Activated naive CD8-positive, alpha-beta T cell treated with anti-CD3 and anti-CD28 coated beads for 36 hours (primary cell): ENCODE results near the gene PIK3AP1. TPM values are rescaled to one million over a fixed set of nuclear protein-coding genes. Genes with fewer than 3 reads are reported as not detected.

Experiments used
- DNase-seq: peaks from one replicate; pipeline ENCODE4 v3.0.0; 2021
- H3K27ac Mint-ChIP-seq: one replicate; pipeline ENCODE4 v1.8.0; 2022; ENCODE audit warnings: mild to moderate bottlenecking, moderate library complexity, mixed read lengths
- H3K27me3 Mint-ChIP-seq: one replicate; pipeline ENCODE4 v1.8.0; 2022; ENCODE audit warnings: mild to moderate bottlenecking, mixed read lengths
- H3K36me3 Mint-ChIP-seq: one replicate; pipeline ENCODE4 v1.8.0; 2021; ENCODE audit warnings: mild to moderate bottlenecking, mixed read lengths
- H3K4me1 Mint-ChIP-seq: one replicate; pipeline ENCODE4 v1.8.0; 2021; ENCODE audit warnings: mixed read lengths
- H3K4me3 Mint-ChIP-seq: one replicate; pipeline ENCODE4 v1.8.0; 2022; ENCODE audit warnings: mild to moderate bottlenecking, moderate library complexity, mixed read lengths
- H3K9me3 Mint-ChIP-seq: one replicate; pipeline ENCODE4 v1.8.0; 2022; ENCODE audit warnings: mixed read lengths
- total RNA-seq, 2 experiments: library from RNA; stranded (reverse); gene quantifications; one replicate each; pipeline ENCODE4 v1.2.3, GENCODE V29; 2021

PIK3AP1 gene
- total RNA-seq, 2 experiments from 2014 or later = 4.5 to 5.1 TPM

DNA sequence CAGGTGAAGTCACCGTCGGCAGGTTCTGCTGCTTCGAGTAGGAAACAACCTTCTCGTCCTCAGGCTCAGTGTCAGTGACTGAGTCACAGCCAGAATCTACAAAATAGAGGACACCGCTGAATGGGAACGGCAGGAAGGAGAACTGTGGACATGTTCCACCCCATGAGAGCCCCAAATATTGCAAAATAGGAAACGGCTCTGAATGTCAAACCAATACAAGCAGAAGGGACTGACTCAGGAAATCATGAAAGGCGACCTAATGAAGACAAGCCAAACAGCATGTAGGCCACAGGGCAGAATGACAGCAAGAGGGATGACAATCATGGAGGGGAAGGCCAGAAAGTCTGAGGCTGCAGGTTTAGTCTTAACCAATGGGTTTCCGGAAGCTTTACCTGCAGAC lies 63.5 kb downstream of the PIK3AP1 start:
- no peak for DNase-seq
- Mint-ChIP-seq H3K4me1 (peaks cover 8% of the 10 kb centered on the region), H3K36me3 (peaks cover 15% of the 10 kb centered on the region), H3K27me3 (no peaks in the 10 kb centered on the region), H3K27ac (no peak overlapping the region), H3K4me3 (no peak overlapping the region), H3K9me3 (peaks cover 4% of the 10 kb centered on the region)

DNA sequence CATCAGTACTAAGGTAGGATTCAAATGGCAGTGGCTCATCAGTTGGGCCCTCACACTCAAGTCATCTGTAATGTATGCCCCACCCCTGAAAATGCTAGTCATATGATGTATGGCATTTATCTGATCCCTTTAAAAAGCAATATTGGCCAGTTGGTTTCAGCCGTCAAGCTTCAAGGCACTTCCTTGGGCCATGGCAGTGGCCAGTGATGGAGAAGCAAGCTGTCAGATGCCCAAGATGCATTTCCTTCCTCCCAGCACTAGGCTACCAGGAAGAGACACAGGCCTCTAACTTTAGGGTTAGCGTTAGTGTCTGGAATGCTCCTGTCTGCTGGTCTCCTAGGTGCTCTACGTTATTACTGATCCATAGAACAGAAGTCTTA lies 64.1 kb downstream of the PIK3AP1 start:
- Mint-ChIP-seq H3K36me3 (peaks cover 15% of the 10 kb centered on the region), H3K4me1 (peaks cover 14% of the 10 kb centered on the region), H3K27me3 (no peaks in the 10 kb centered on the region), H3K9me3 (peaks cover 4% of the 10 kb centered on the region), H3K4me3 (no peak overlapping the region), H3K27ac (no peak overlapping the region)
- no peak for DNase-seq

GRCh38 chr10:96655461-96656197 lies 64.7 kb downstream of the PIK3AP1 start:
- Mint-ChIP-seq H3K4me1 (peaks cover 20% of the 10 kb centered on the region), H3K9me3 (peaks cover 4% of the 10 kb centered on the region), H3K36me3 (peaks cover 15% of the 10 kb centered on the region), H3K4me3 (no peak overlapping the region), H3K27me3 (no peaks in the 10 kb centered on the region), H3K27ac (no peak overlapping the region)
- DNase-seq = no peak

GRCh38 chr10:96651998-96652431 lies 68.3 kb downstream of the PIK3AP1 start:
- Mint-ChIP-seq H3K4me3 (peak overlapping the region; percentile 24), H3K9me3 (peaks cover 4% of the 10 kb centered on the region), H3K27me3 (no peaks in the 10 kb centered on the region), H3K36me3 (peaks cover 26% of the 10 kb centered on the region), H3K4me1 (peaks cover 40% of the 10 kb centered on the region), H3K27ac (peak overlapping the region; percentile 78)
- DNase-seq = peak; percentile 66

GRCh38 chr10:96650958-96651357 lies 69.4 kb downstream of the PIK3AP1 start:
- H3K4me1 Mint-ChIP-seq = peaks cover 47% of the 10 kb centered on the region
- no peak overlapping the region for H3K4me3 Mint-ChIP-seq
- no peaks in the 10 kb centered on the region for H3K27me3 Mint-ChIP-seq
- H3K9me3 Mint-ChIP-seq = peaks cover 4% of the 10 kb centered on the region
- peak overlapping the region; percentile 78 for H3K27ac Mint-ChIP-seq
- DNase-seq = no peak
- H3K36me3 Mint-ChIP-seq = peaks cover 26% of the 10 kb centered on the region

GRCh38 chr10:96648297-96648696 lies 72.0 kb downstream of the PIK3AP1 start:
- Mint-ChIP-seq H3K4me1 (peaks cover 47% of the 10 kb centered on the region), H3K27ac (no peak overlapping the region), H3K9me3 (no peaks in the 10 kb centered on the region), H3K36me3 (peaks cover 15% of the 10 kb centered on the region), H3K4me3 (no peak overlapping the region), H3K27me3 (no peaks in the 10 kb centered on the region)
- no peak for DNase-seq

- Mint-ChIP-seq H3K36me3 (peaks cover 13% of the 10 kb centered on the region), H3K9me3 (no peaks in the 10 kb centered on the region), H3K27ac (peak overlapping the region; percentile 47), H3K27me3 (no peaks in the 10 kb centered on the region), H3K4me3 (no peak overlapping the region), H3K4me1 (peaks cover 47% of the 10 kb centered on the region)
- no peak for DNase-seq
Observed at GRCh38 chr10:96647466-96647865, 72.8 kb downstream of the PIK3AP1 start.

GRCh38 chr10:96646751-96647166 lies 73.6 kb downstream of the PIK3AP1 start:
- H3K27ac Mint-ChIP-seq = no peak overlapping the region
- peaks cover 11% of the 10 kb centered on the region for H3K36me3 Mint-ChIP-seq
- peaks cover 41% of the 10 kb centered on the region for H3K4me1 Mint-ChIP-seq
- H3K4me3 Mint-ChIP-seq = no peak overlapping the region
- no peaks in the 10 kb centered on the region for H3K27me3 Mint-ChIP-seq
- H3K9me3 Mint-ChIP-seq = no peaks in the 10 kb centered on the region
- no peak for DNase-seq

GRCh38 chr10:96646301-96646700 lies 74.0 kb downstream of the PIK3AP1 start:
- H3K4me3 Mint-ChIP-seq = no peak overlapping the region
- H3K36me3 Mint-ChIP-seq = peaks cover 11% of the 10 kb centered on the region
- DNase-seq = no peak
- H3K27ac Mint-ChIP-seq = no peak overlapping the region
- H3K4me1 Mint-ChIP-seq = peaks cover 38% of the 10 kb centered on the region
- no peaks in the 10 kb centered on the region for H3K27me3 Mint-ChIP-seq
- no peaks in the 10 kb centered on the region for H3K9me3 Mint-ChIP-seq

GRCh38 chr10:96645191-96645721 lies 75.1 kb downstream of the PIK3AP1 start:
- peaks cover 32% of the 10 kb centered on the region for H3K4me1 Mint-ChIP-seq
- H3K27me3 Mint-ChIP-seq = no peaks in the 10 kb centered on the region
- no peak overlapping the region for H3K27ac Mint-ChIP-seq
- DNase-seq = no peak
- H3K9me3 Mint-ChIP-seq = no peaks in the 10 kb centered on the region
- H3K36me3 Mint-ChIP-seq = peaks cover 7% of the 10 kb centered on the region
- H3K4me3 Mint-ChIP-seq = no peak overlapping the region

- Mint-ChIP-seq H3K9me3 (no peaks in the 10 kb centered on the region), H3K27ac (no peak overlapping the region)
Observed at GRCh38 chr10:96643920-96644319, 76.4 kb downstream of the PIK3AP1 start.

GRCh38 chr10:96642973-96643372 lies 77.3 kb downstream of the PIK3AP1 start:
- DNase-seq = peak; percentile 61
- no peak overlapping the region for H3K4me3 Mint-ChIP-seq
- H3K27ac Mint-ChIP-seq = no peak overlapping the region
- no peaks in the 10 kb centered on the region for H3K9me3 Mint-ChIP-seq
- H3K36me3 Mint-ChIP-seq = peaks cover 3% of the 10 kb centered on the region
- peaks cover 24% of the 10 kb centered on the region for H3K4me1 Mint-ChIP-seq
- H3K27me3 Mint-ChIP-seq = no peaks in the 10 kb centered on the region

More at GRCh38 chr10:96643920-96644319, 76.4 kb downstream of the PIK3AP1 start:
- Mint-ChIP-seq H3K4me3 (no peak overlapping the region), H3K4me1 (peaks cover 31% of the 10 kb centered on the region), H3K36me3 (peaks cover 7% of the 10 kb centered on the region), H3K27me3 (no peaks in the 10 kb centered on the region)
- no peak for DNase-seq

GRCh38 chr10:96642530-96642929 lies 77.8 kb downstream of the PIK3AP1 start:
- Mint-ChIP-seq H3K4me3 (no peak overlapping the region), H3K36me3 (no peaks in the 10 kb centered on the region), H3K4me1 (peaks cover 20% of the 10 kb centered on the region), H3K27me3 (no peaks in the 10 kb centered on the region), H3K9me3 (no peaks in the 10 kb centered on the region), H3K27ac (no peak overlapping the region)
- DNase-seq = no peak

GRCh38 chr10:96641396-96642295 lies 78.7 kb downstream of the PIK3AP1 start:
- H3K36me3 Mint-ChIP-seq = no peaks in the 10 kb centered on the region
- H3K4me3 Mint-ChIP-seq = no peak overlapping the region
- no peak for DNase-seq
- H3K4me1 Mint-ChIP-seq = peaks cover 11% of the 10 kb centered on the region
- H3K27ac Mint-ChIP-seq = no peak overlapping the region
- H3K27me3 Mint-ChIP-seq = no peaks in the 10 kb centered on the region
- H3K9me3 Mint-ChIP-seq = no peaks in the 10 kb centered on the region

- Mint-ChIP-seq H3K27ac (no peak overlapping the region), H3K4me3 (no peak overlapping the region), H3K36me3 (no peaks in the 10 kb centered on the region), H3K4me1 (peaks cover 5% of the 10 kb centered on the region), H3K27me3 (no peaks in the 10 kb centered on the region), H3K9me3 (no peaks in the 10 kb centered on the region)
- no peak for DNase-seq
Observed at GRCh38 chr10:96639899-96640298, 80.4 kb downstream of the PIK3AP1 start.
